ENCODE data around the gene AHR.
A peak's percentile ranks its signal among the peaks of the same experiment; 100 is the strongest.

Gene AHR

DNA sequence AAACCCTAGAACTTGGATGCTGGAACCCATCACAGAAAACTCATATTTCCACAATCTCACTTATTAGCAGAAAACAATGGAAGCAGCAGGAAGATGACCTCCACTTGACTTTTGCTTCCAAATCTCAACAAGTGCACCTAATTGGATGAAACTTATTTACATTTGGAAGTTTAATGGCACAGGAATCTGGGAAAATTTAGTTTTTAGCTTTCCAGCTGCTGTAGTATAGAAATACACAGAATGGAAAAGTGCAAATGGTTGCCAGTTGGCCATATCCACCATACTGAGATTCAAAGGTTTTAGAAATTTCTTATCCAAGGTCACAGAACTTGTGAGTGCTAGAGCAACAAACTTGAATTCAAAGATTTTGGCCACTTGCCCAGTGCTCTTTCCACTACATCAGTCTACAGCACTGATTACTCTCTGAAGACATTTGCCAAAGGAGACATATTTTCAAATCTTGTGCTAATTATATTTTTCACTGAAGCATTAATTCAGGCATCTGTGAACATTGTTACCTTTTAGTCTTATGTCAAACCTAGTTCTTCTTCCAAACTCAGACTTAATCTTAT lies 9.3 kb upstream of the AHR start:
- no peaks in the 10 kb centered on the region for H3K4me1 ChIP-seq
- H3K4me3 ChIP-seq (ENCODE audit: low read depth, low read length) = no peak overlapping the region
- H3K9me3 ChIP-seq (ENCODE audit: control insufficient read depth, low read length) = no peaks in the 10 kb centered on the region
- no peaks in the 10 kb centered on the region for H3K27me3 ChIP-seq (ENCODE audit: control insufficient read depth, insufficient read depth, low read length)
- no peak overlapping the region for H3K9ac ChIP-seq
- no peak overlapping the region for H3K27ac ChIP-seq
- no peak overlapping the region for H2AFZ ChIP-seq
- TF ChIP-seq, protein P1, sequence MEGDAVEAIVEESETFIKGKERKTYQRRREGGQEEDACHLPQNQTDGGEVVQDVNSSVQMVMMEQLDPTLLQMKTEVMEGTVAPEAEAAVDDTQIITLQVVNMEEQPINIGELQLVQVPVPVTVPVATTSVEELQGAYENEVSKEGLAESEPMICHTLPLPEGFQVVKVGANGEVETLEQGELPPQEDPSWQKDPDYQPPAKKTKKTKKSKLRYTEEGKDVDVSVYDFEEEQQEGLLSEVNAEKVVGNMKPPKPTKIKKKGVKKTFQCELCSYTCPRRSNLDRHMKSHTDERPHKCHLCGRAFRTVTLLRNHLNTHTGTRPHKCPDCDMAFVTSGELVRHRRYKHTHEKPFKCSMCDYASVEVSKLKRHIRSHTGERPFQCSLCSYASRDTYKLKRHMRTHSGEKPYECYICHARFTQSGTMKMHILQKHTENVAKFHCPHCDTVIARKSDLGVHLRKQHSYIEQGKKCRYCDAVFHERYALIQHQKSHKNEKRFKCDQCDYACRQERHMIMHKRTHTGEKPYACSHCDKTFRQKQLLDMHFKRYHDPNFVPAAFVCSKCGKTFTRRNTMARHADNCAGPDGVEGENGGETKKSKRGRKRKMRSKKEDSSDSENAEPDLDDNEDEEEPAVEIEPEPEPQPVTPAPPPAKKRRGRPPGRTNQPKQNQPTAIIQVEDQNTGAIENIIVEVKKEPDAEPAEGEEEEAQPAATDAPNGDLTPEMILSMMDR (IDR thresholded peaks at IDR 0.05) = no peak
- H3K79me2 ChIP-seq = no peaks in the 10 kb centered on the region
- H3K4me2 ChIP-seq (ENCODE audit: low read length) = no peak overlapping the region
- no peaks in the 10 kb centered on the region for H3K36me3 ChIP-seq (ENCODE audit: control insufficient read depth, insufficient read depth, low read length)

DNA sequence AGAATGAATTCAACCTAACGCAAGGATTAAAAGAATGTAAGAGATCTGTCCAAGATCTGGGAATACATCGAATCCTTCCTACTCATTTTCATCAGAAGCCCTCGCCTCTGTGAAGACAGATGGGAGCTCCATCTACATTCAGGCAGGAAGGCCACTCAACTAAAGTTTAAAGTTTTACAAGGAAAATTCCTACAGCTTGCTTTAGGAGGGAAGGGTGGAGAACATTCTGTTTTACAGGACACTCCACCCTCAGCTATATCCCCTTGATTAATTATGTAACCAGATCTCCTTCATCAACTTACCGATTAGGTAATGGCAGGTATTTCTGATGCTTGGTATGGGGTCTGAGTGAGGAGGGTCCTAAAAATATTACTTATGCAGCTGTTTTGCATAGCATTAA lies 5.6 kb upstream of the AHR start:
- Histone ChIP-seq H3K4me1 (no peaks in the 10 kb centered on the region), H3K27me3 (ENCODE audit: control insufficient read depth, insufficient read depth, low read length) (no peaks in the 10 kb centered on the region), H3K27ac (no peak overlapping the region), H3K9me3 (ENCODE audit: control insufficient read depth, low read length) (peaks cover 6% of the 10 kb centered on the region), H3K4me3 (ENCODE audit: low read depth, low read length) (no peak overlapping the region), H3K79me2 (no peaks in the 10 kb centered on the region), H2AFZ (no peak overlapping the region), H3K36me3 (ENCODE audit: control insufficient read depth, insufficient read depth, low read length) (no peaks in the 10 kb centered on the region), H3K4me2 (ENCODE audit: low read length) (no peak overlapping the region), H3K9ac (no peak overlapping the region)
- TF ChIP-seq, protein P1 (IDR thresholded peaks at IDR 0.05) = no peak

DNA sequence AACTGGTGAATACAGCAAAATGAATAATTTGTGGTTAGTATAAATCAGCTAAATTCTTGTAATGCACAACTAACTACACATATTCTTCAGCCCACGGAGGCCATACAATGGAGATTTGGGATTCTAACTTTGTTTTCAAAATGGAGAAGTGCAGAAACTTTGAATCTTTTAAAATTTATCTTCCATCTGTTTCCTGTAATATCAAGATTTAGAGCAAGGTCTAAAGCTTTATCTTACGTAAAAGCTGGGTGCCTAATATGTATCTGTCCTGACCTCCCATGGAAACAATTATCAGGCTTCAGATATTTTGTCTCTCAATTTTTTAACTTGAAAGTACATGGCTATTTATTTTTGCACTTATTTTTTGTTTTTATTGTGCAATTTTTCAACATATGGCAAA lies 5.0 kb upstream of the AHR start:
- no peak overlapping the region for H3K27ac ChIP-seq
- H3K79me2 ChIP-seq = no peaks in the 10 kb centered on the region
- peaks cover 9% of the 10 kb centered on the region for H3K9me3 ChIP-seq (ENCODE audit: control insufficient read depth, low read length)
- no peak overlapping the region for H3K4me3 ChIP-seq (ENCODE audit: low read depth, low read length)
- H3K9ac ChIP-seq = no peak overlapping the region
- H3K4me1 ChIP-seq = peaks cover 3% of the 10 kb centered on the region
- no peaks in the 10 kb centered on the region for H3K27me3 ChIP-seq (ENCODE audit: control insufficient read depth, insufficient read depth, low read length)
- H3K4me2 ChIP-seq (ENCODE audit: low read length) = no peak overlapping the region
- no peaks in the 10 kb centered on the region for H3K36me3 ChIP-seq (ENCODE audit: control insufficient read depth, insufficient read depth, low read length)
- TF ChIP-seq, protein P1 (IDR thresholded peaks at IDR 0.05) = no peak
- H2AFZ ChIP-seq = no peak overlapping the region

DNA sequence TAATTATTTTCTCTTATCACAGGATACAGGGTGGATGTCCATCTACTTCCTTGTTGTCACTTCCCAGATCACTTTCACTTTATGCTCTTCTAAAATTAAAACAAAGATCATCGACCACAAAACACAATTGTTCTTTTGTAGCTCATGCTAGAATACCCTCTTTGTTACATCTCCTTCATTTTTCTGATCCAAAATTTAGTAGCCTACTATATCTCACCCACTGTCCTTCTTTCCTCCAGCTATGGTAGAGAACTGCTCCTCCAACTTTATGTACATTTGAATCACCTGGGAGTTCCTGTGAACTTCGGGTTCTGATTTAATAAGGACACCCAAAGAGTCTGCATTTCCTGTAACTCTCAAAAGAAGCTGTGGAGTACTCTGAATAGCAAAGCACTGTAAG lies 1.2 kb upstream of the AHR start:
- Histone ChIP-seq H3K27me3 (ENCODE audit: control insufficient read depth, insufficient read depth, low read length) (no peaks in the 10 kb centered on the region), H3K9me3 (ENCODE audit: control insufficient read depth, low read length) (peaks cover 9% of the 10 kb centered on the region), H2AFZ (peak overlapping the region; percentile 96), H3K36me3 (ENCODE audit: control insufficient read depth, insufficient read depth, low read length) (no peaks in the 10 kb centered on the region), H3K4me2 (ENCODE audit: low read length) (no peak overlapping the region), H3K4me1 (peaks cover 3% of the 10 kb centered on the region), H3K79me2 (no peaks in the 10 kb centered on the region), H3K27ac (peak overlapping the region; percentile 74), H3K4me3 (ENCODE audit: low read depth, low read length) (no peak overlapping the region), H3K9ac (no peak overlapping the region)
- TF ChIP-seq, protein P1 (IDR thresholded peaks at IDR 0.05) = no peak

DNA sequence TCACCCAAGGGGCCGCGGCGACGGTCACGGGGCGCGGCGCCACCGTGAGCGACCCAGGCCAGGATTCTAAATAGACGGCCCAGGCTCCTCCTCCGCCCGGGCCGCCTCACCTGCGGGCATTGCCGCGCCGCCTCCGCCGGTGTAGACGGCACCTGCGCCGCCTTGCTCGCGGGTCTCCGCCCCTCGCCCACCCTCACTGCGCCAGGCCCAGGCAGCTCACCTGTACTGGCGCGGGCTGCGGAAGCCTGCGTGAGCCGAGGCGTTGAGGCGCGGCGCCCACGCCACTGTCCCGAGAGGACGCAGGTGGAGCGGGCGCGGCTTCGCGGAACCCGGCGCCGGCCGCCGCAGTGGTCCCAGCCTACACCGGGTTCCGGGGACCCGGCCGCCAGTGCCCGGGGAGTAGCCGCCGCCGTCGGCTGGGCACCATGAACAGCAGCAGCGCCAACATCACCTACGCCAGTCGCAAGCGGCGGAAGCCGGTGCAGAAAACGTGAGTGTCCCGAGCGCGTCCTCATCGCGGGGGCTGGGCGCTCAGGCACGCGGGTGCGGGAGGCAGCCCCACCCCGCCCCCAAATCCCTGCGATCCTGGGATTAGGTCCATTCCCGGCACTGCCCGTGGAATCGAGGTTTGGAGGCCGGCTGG lies 509 bp downstream of the AHR start:
- Histone ChIP-seq H3K27ac (peak overlapping the region; percentile 90), H3K27me3 (ENCODE audit: control insufficient read depth, insufficient read depth, low read length) (no peaks in the 10 kb centered on the region), H3K36me3 (ENCODE audit: control insufficient read depth, insufficient read depth, low read length) (no peaks in the 10 kb centered on the region), H3K4me2 (ENCODE audit: low read length) (peak overlapping the region; percentile 79), H3K4me3 (ENCODE audit: low read depth, low read length) (peak overlapping the region; percentile 72), H3K9ac (peak overlapping the region; percentile 53), H2AFZ (peak overlapping the region; percentile 95), H3K4me1 (peaks cover 3% of the 10 kb centered on the region), H3K9me3 (ENCODE audit: control insufficient read depth, low read length) (peaks cover 9% of the 10 kb centered on the region), H3K79me2 (no peaks in the 10 kb centered on the region)
- TF ChIP-seq, protein P1 (IDR thresholded peaks at IDR 0.05) = no peak
